Kidney epithelial cell (primary cell): ENCODE data around the gene SOX21. TPM values are rescaled to one million over a fixed set of nuclear protein-coding genes. Genes with fewer than 3 reads are reported as not detected.
"Not testable (repeated sequence)": the region's sequence is repeated elsewhere in the genome, so short reads cannot be mapped to it uniquely, and the experiment has no call there.

ENCODE experiments used
- DNase-seq: peaks from one replicate; pipeline ENCODE4 v3.0.0-alpha.2; 2010; ENCODE audit warnings: low read depth
- H3K27me3 ChIP-seq: 2 replicates; pipeline ENCODE4 v1.6.0; 2011; ENCODE audit warnings: low read length; ENCODE audit not compliant: control insufficient read depth, insufficient read depth
- H3K36me3 ChIP-seq: 2 replicates; pipeline ENCODE4 v1.5.1; 2011; ENCODE audit warnings: low read length; ENCODE audit not compliant: control insufficient read depth, insufficient read depth
- H3K4me3 ChIP-seq: 2 replicates; pipeline ENCODE4 v1.5.1; 2011; ENCODE audit warnings: low read depth, mild to moderate bottlenecking, control low read depth, low read length
- total RNA-seq: library from RNA; depleted of rRNA; stranded (reverse); fragments of >200 nt; gene quantifications from 2 replicates; pipeline ENCODE4 v1.2.3, GENCODE V29; 2015
- TF ChIP-seq, protein P1 (sequence below): IDR thresholded peaks from 2 replicates; pipeline ENCODE4 v1.5.1; 2011; ENCODE audit warnings: mild to moderate bottlenecking, moderate library complexity, low read length, control low read depth, inconsistent platforms; ENCODE audit not compliant: insufficient read depth, poor library complexity, severe bottlenecking

Gene SOX21
- total RNA-seq, 1 donor from 2014 or later: not detected

DNA sequence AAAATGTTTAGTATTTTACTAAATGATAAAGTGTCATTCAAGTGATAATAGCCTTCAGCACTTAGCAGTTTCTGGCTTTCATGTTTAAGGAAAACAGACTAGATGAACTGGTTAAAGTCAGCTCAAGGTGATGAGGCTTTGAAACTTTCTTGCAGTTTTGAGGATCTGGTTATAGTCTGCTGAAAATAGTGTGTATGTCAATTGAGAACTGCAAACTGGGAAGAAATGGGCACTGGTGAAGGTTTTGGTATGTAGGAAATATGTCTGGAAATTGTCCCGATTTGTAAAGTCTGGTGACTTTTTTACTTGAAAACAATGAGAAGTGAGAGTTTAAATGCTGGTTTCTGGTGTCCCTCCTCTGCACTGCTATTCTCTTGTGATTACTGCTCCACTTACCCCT lies 36.8 kb upstream of the SOX21 start:
- no peaks in the 10 kb centered on the region for H3K27me3 ChIP-seq
- H3K36me3 ChIP-seq: no peaks in the 10 kb centered on the region
- no peak overlapping the region for H3K4me3 ChIP-seq
- DNase-seq: no peak
- TF ChIP-seq, protein P1, sequence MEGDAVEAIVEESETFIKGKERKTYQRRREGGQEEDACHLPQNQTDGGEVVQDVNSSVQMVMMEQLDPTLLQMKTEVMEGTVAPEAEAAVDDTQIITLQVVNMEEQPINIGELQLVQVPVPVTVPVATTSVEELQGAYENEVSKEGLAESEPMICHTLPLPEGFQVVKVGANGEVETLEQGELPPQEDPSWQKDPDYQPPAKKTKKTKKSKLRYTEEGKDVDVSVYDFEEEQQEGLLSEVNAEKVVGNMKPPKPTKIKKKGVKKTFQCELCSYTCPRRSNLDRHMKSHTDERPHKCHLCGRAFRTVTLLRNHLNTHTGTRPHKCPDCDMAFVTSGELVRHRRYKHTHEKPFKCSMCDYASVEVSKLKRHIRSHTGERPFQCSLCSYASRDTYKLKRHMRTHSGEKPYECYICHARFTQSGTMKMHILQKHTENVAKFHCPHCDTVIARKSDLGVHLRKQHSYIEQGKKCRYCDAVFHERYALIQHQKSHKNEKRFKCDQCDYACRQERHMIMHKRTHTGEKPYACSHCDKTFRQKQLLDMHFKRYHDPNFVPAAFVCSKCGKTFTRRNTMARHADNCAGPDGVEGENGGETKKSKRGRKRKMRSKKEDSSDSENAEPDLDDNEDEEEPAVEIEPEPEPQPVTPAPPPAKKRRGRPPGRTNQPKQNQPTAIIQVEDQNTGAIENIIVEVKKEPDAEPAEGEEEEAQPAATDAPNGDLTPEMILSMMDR: no peak

DNA sequence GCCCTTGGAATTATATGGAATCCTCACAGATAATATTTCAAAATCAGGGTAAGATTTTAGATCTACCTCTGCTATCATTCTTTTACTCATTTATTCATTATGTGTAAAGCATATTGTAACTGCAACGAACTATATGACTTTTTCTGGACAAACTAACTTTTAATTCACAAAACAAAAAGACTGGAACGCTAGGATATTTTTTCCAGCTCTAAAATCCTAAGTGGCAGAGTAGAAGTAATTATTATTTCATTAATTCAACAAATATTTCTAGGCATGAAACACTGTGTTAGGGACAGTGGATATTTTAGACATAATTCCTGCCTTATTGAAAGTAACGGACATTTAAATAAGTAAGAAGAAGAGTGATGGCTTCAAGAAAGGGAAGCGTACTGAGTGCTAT lies 26.9 kb upstream of the SOX21 start:
- Histone ChIP-seq H3K4me3 (no peak overlapping the region), H3K27me3 (peaks cover 2% of the 10 kb centered on the region), H3K36me3 (no peaks in the 10 kb centered on the region)
- no peak for DNase-seq
- TF ChIP-seq, protein P1: no peak

DNA sequence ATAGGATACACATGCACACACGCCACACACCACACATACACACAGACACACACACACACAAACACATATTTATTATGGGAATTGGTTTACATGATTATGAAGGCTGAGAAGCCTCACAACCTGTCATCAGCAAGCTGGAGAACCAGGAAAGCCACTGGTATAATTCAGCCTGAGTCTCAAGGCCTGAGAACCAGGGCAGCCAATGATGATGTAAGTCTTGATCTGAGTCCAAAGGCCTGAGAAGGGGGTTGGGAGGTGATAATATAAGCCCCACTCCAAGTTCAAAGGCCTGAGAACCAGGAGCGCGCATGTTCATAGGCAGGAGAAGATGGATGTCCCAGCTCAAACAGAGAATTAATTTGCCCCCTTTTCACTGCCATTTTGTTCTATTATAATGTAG lies 18.7 kb upstream of the SOX21 start:
- TF ChIP-seq, protein P1: no peak
- no peak for DNase-seq
- Histone ChIP-seq H3K4me3 (no peak overlapping the region), H3K36me3 (no peaks in the 10 kb centered on the region), H3K27me3 (no peaks in the 10 kb centered on the region)

DNA sequence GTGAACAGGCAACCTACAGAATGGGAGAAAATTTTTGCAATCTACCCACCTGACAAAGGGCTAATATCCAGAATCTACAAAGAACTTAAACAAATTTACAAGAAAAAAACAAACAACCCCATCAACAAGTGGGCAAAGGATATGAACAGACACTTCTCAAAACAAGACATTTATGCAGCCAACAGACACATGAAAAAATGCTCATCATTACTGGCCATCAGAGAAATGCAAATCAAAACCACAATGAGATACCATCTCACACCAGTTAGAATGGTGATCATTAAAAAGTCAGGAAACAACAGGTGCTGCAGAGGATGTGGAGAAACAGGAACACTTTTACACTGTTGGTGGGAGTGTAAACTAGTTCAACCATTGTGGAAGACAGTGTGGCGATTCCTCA lies 17.6 kb upstream of the SOX21 start:
- not testable (repeated sequence) for H3K27me3 ChIP-seq, H3K4me3 ChIP-seq, DNase-seq, H3K36me3 ChIP-seq

DNA sequence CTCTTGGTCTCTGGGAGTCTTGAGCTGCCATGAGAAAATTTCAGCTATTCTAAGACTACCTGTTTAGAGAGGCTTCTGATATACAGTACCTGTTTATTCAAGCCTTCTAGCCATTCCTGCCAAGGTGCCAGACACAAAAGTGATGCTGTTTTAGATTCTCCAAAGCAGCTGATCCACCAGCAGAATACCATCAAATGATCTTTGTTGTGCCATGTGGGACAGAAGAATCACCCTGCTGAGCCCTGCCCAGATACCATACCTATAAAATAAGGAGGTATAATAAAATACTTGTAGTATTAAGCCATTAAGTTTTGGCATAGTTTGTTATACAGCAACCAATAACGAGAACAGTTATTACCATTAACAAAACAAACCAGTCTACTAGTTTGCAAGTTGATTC lies 14.1 kb upstream of the SOX21 start:
- Histone ChIP-seq H3K27me3 (no peaks in the 10 kb centered on the region), H3K36me3 (no peaks in the 10 kb centered on the region), H3K4me3 (no peak overlapping the region)
- DNase-seq: no peak
- TF ChIP-seq, protein P1: no peak

DNA sequence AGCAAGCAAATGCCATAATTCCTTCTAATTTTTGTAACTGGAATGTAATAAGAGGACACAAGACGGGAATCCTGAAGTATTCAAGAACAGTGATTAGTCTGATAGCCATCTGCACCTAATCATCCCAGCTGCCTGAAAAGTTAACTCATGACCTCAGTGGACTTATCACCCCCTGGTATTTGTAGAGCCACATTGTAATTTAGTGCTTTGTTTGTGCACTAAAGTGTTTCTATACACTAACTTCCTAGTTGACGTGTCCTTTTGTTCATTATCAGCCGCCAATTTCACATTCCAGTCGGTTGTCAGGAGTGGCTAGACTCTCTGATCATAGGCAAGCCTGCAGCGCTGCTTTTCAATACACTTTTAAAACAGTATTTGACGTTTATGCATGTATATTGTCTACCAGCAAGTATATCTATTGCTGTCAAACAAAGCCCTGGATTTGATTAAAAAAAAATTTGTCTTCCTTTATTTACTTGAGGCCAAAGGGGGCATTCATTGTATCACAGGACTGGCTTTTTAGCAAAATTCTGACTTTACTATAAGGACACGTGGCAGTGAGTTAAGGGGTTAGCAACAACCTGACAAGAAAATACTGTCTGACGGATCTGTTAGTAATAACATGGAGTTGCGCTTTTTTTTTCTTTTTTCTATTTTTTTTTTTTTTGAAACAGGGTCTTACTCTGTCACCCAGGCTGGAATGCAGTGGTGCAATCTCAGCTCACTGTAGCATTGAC lies 10.4 kb upstream of the SOX21 start:
- DNase-seq: no peak
- H3K4me3 ChIP-seq: no peak overlapping the region
- H3K36me3 ChIP-seq: no peaks in the 10 kb centered on the region
- H3K27me3 ChIP-seq: no peaks in the 10 kb centered on the region
- TF ChIP-seq, protein P1: no peak

DNA sequence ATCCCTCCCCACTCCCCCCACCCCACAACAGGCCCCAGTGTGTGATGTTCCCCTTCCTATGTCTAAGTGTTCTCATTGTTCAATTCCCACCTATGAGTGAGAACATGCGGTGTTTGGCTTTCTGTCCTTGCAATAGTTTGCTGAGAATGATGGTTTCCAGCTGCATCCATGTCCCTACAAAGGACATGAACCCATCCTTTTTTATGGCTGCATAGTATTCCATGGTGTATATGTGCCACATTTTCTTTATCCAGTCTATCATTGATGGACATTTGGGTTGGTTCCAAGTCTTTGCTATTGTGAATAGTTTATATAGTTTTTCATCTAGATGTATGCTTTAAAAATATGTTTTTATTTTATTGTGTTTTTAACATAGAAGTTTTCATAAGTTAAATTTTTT lies 6.4 kb upstream of the SOX21 start:
- not testable (repeated sequence) for DNase-seq, H3K4me3 ChIP-seq, H3K36me3 ChIP-seq
- peaks cover 25% of the 10 kb centered on the region for H3K27me3 ChIP-seq
